Suprapubic skin (tissue), 4 donors: ENCODE measurements around the gene YARS1.

Source experiments
- EP300 ChIP-seq: sonication (generic); formaldehyde crosslinking; IDR thresholded peaks from one replicate; pipeline ENCODE4 v1.6.1; 2017; ENCODE audit warnings: antibody characterized with exemption
- POLR2A ChIP-seq, 2 donors: fragments of 450-650 bp; IDR thresholded peaks; one replicate each; pipeline ENCODE4 v1.6.1; 2017; ENCODE audit warnings: antibody characterized with exemption in 2 of 2, mild to moderate bottlenecking in 2 of 2, moderate library complexity in 2 of 2
- POLR2AphosphoS5 ChIP-seq, 3 donors: sonication (generic); formaldehyde crosslinking; IDR thresholded peaks; one replicate each; pipeline ENCODE4 v1.6.1; 2017; ENCODE audit warnings: antibody characterized with exemption in 3 of 3
- TF ChIP-seq, protein P1 (sequence below), 2 donors: fragments of 200-600 bp in 1 of 2; fragments of 450-650 bp in 1 of 2; sonication (generic) in 1 of 2; IDR thresholded peaks; one replicate each; pipeline ENCODE4 v1.5.1; 2016 to 2019; ENCODE audit warnings: antibody characterized with exemption in 2 of 2, mild to moderate bottlenecking in 1 of 2, moderate library complexity in 1 of 2

DNA sequence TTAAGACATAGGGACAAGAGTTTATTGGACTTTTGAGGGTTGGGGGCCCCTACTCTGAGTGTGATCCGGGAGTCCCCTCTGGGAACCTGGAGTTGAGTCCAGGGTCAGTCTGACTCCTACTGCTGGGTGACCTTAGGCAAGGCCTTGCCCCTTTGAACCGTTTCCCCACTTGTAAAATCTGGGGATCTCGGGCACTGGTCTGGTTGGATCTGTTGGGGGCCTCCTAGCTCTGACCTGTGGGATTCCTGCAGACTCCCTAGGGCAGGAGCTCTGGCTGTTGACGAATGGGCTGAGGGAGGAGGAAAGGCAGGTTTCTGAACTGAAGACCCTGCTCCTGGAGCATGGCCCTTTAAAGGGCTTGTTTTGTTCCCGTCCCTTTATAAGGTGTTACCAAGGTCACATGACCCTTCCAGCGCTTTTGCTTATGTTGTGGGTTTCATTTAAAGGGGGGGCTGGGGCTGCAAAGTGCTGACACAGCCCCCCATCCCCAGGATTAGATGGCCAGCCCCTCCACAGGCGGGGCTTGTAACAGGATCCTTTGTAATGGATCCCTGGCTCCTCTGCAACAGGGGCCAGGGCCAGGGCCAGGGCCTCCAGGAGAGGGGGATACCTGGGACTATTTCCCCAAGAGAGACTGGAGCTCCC is 50.7 kb downstream of the YARS1 start:
- no peak for TF ChIP-seq POLR2A (IDR thresholded peaks at IDR 0.05)
- no peak for TF ChIP-seq EP300
- TF ChIP-seq, protein P1, sequence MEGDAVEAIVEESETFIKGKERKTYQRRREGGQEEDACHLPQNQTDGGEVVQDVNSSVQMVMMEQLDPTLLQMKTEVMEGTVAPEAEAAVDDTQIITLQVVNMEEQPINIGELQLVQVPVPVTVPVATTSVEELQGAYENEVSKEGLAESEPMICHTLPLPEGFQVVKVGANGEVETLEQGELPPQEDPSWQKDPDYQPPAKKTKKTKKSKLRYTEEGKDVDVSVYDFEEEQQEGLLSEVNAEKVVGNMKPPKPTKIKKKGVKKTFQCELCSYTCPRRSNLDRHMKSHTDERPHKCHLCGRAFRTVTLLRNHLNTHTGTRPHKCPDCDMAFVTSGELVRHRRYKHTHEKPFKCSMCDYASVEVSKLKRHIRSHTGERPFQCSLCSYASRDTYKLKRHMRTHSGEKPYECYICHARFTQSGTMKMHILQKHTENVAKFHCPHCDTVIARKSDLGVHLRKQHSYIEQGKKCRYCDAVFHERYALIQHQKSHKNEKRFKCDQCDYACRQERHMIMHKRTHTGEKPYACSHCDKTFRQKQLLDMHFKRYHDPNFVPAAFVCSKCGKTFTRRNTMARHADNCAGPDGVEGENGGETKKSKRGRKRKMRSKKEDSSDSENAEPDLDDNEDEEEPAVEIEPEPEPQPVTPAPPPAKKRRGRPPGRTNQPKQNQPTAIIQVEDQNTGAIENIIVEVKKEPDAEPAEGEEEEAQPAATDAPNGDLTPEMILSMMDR (IDR thresholded peaks at IDR 0.05), result no peak
- TF ChIP-seq POLR2AphosphoS5 (IDR thresholded peaks at IDR 0.05), result no peak
